ENCODE data around the gene HYI.
"Not testable (repeated sequence)": the region's sequence is repeated elsewhere in the genome, so short reads cannot be mapped to it uniquely, and the experiment has no call there.

HYI gene

DNA sequence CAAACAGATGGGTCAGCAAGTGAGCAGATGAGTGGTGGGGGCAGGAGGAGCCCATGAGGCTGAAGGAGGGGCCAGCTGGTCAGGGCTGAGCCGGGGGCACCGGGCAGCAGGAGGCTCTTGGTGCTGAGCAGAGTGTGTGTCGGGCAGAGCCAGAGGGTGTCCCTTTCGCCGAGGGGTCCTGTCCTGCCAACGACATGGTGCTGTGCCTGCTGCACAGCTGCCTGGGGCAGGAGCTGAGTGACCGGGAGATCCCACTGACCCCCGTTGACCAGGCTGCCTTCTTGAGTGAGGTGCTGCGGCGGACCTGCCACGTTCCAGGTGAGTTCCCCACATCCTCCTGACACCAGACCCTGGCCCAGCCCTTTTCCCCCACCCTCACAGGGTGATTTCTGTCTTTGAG, 27.5 kb downstream of the HYI start:
- DNase-seq: no peak

DNA sequence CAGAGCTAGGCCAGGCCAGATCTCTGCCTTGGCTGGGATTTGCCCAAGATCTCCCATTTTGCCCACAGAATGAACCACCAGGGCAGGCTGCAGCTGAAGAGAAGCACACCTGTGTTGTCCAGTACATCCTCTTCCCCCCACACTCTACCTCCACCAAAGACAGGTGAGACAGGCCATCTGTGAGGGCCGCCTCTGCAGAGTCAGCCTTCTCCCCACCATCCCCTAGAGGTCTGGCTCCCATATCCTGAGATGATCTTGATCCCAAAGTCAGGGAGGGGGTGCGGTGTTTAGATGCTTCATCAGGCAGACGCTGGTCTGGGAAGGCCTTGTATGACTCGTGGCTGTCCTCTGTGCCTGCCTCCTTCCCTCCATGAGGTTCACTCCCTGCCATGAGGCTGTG, 28.7 kb downstream of the HYI start:
- DNase-seq: no peak

DNA sequence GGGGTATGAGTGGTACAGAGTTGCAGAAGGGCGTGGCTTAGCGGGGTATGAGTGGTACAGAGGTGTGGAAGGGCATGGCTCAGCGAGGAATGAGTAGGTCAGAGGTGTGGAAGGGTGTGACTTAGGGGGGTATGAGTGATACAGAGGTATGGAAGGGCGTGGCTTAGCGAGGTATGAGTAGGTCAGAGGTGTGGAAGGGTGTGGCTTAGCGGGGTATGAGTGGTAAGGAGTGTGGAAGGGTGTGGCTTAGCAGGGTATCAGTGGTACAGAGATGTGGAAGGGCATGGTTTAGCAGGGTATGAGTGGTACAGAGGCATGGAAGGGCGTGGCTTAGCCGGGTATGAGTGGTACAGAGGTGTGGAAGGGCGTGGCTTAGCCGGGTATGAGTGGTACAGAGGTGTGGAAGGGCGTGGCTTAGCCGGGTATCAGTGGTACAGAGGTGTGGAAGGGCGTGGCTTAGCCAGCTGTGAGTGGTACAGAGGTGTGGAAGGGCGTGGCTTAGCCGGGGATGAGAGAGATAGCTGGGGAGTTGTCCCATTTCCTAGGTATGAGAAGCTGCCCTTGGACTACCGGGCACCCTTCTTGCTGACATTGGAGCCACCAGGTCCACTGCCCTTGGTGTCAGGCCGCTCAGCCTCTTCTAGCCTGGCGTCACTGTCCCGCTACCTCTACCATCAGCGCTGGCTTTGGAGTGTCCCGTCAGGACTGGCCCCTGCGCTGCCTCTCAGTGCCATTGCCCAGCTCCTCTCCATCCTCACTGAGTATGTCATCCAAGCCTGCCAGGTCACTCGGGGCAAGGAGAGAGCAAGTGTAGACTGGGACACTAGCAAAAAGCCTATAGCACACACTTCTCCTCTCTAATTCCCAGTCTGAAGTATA, 29.8 kb downstream of the HYI start:
- no peak for DNase-seq

DNA sequence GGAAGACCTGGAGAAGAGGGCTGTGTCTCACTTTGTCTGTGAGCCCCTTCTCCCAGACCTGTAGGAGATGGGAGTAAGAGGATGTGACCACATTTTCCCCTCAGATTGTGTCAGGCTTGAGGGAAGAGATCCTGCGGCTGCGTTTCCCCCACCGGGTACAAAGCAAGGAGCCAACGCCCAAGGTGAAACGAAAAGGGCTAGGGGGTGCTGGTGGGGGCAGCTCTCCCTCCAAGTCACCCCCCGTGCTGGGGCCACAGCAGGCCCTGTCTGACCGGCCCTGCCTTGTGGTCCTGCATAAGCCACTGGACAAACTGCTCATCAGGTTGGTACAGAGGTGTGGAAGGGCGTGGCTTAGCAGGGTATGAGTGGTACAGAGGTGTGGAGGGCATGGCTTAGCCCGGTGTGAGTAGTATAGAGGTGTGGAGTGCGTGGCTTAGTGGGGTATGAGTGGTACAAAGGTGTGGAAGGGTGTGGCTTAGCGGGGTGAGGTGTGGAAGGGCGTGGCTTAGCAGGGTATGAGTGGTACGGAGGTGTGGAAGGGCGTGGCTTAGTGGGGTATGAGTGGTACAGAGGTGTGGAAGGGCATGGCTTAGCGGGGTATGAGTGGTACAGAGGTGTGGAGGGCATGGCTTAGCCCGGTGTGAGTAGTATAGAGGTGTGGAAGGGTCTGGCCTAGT, 30.6 kb downstream of the HYI start:
- DNase-seq: no peak

DNA sequence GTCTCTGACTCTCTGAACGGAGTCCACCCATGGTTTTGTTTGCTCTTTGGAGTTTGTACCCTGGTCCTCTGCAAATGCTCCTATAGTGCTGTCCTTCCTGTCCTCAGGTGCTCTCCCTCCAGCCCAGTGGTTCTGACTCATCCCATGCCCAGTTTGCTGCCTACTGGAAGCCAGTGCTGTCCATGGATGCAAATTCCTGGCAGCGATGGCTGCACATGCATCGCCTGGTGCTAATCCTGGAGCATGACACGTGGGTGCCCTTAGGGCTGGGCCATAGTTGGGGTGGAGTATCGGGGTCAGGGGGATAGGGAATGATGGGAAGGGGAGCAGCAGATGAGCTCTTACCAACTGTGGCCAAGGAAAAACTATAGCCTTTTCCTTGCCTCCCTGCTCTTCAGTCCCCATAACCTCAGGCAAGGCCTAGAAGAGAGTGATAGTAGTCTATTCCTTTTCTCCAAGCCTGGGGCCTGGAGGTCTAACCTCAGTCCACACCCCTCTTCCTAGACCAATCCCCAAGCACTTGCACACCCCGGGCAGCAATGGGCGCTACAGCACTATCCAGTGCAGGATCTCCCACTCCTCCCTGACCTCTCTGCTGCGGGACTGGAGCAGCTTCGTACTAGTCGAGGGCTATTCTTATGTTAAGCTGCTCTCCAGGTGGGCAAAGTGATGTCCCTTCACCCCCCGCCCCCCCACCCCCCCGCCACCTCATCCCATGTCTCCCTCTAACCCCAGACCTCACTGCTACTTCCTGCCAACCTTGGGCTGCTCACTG, 31.6 kb downstream of the HYI start:
- DNase-seq: no peak

DNA sequence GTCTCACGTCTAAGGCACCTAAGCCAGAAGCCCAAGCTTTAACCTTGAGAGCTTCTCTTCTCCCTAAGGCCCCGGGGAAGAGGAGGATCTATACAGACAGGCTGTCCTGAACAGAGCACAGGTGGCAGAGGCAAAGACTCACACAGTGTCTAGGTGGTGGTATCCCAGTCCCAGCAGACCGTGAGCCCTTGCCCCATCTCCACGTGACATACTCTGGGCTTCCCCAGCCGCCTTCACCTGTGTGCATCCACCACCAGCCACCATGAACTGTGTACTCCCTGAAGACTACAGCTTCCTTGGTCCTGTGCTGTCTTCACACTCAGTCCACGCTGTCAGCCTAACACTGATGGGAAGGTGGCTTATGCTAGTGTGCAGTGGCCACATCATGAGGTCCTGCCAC, 32.3 kb downstream of the HYI start:
- no peak for DNase-seq

DNA sequence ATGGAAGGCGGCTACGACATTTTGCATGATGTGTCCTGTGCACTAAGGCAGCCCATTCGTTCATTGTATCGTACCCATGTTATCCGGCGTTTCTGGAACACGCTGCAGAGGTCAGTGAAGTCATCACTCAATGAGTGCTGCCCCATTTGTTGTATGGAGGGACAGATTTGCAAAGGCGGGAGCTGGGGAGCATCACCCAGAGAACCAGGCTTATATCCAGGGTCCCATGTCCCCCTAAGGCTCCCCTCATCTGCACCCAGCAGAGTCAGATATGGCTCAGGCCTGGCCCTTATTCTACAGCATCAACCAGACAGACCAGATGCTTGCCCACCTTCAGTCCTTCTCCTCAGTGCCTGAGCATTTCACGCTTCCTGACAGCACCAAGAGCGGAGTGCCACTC, 32.9 kb downstream of the HYI start:
- no peak for DNase-seq

DNA sequence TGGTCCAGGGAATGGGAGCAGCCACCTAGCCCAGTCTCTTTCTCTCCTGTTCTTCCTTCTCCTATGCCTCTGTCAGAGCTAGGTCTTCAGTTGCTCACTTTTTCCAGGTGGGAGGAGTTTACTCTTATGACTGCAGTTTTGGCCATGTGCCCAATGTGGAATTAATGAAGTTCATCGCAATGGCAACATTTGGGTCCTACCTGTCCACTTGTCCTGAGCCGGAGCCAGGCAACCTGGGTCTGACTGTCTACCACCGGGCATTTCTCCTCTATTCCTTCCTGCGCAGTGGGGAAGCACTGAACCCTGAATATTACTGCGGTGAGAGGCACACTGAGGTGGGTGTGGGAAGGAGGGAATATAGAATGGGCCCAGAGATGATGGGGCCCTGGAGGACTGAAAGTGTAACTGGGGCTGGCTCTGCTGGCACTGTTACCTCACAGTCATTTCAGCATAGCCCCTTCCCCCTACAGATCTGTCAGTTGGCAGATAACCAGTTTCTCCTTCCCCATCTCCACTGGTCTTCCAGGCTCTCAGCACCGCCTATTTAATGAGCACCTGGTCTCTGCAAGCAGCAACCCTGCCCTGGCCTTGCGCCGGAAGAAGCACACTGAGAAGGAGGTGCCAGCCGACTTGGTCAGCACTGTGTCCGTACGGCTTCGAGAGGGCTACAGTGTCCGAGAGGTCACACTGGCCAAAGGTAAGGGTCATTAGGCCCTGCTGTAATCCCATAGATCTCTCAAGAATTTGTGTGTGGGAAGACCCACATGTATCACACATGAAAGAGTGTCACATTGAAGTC, 33.9 kb downstream of the HYI start:
- no peak for DNase-seq

DNA sequence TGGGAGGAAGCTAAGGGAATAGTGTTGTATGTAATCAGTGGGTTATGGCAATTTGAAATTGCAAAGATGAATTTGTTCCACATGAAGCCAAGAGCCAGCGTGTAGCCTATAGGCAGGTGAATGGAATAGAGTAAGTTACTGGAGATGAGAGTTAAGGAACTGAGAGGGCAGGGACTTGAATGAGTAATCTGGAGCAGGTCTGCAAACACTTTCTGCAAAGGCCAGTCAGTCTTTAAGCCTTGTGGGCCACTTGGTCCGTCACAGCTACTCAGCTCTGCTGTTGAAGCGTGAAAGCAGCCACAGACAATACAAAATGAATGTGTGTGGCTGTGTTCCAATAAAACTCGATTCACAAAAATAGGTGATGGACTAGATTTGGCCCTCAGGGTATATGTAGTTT, 34.9 kb downstream of the HYI start:
- DNase-seq: no peak

DNA sequence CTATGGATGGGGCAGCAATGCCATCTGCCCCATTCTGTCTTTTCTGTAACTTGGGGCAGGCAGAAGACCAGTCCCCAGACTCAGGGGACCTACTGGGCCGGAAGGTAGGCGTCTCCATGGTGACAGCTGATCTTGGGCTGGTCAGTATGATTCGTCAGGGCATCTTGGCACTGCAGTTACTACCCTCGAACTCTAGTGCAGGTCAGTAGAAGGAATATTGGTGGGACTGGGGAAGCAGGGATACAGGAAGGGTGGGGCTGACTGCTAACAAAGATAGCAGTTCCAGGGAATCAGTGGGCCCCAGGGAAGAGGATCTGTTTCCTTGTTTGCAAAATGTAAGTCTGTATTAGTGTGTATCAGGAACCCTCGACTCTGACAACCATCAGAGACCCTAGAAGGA, 37.8 kb downstream of the HYI start:
- no peak for DNase-seq

DNA sequence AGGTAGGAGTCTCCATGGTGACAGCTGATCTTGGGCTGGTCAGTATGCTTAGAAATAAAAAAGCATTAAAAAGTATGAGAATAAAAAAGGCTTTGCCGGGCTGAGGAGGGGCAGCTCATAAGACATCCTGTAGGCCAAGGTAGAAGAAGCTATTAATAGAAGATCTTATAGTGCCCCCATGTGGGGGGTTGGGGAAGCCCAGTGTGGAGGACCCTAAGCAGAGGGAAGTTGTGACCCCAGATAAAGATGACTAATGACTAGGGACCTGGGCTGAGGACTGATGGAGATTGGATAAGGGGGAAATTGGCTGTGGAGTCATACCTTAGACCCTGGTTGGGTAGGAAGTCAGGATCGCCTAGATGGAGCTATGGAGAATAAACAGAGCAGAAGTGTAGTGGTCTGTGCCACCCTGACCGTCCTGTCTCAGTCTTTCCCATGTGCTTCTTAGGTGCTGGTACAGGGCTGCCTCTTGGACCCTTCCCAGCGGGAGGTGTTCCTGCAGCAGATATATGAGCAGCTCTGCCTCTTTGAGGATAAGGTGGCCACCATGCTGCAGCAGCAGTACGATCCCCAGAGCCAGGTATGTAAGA, 39.0 kb downstream of the HYI start:
- peak in 1 of 2 experiments; percentile 67 for DNase-seq

DNA sequence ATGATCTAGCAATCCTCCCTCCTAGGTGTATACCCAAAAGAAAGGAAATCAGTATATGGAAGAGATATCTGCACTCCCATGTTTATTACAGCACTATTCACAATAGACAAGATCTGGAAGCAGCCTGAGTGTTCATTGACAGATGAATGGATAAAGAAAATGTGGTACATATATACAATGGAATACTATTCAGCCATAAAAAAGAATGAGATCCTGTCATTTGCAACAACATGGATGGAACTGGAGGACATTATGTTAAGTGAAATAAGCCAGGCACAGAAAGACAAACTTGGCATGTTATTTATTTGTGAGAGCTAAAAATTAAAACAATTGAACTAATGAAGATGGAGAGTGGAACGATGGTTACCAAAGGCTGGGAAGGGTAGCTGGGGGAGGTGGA, 40.3 kb downstream of the HYI start:
- DNase-seq: not testable (repeated sequence)

DNA sequence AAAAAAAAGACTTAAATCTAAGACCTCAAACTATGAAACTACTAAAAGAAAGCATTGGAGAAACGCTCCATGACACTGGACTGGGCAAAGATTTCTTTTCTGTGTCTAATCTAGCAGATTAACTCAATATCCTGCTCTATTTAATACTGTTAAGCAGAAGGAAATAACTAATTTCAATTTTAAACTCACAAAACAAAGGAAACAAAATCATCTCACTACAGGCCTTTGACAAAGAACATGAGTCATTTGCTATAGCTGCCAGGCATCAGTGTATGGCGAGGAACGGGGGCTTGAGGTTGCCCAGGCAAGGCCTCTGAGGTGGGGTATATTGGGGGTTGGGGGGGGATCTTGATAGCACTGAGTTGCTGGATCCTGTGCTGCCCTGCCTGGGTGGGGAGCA, 43.2 kb downstream of the HYI start:
- DNase-seq: no peak

DNA sequence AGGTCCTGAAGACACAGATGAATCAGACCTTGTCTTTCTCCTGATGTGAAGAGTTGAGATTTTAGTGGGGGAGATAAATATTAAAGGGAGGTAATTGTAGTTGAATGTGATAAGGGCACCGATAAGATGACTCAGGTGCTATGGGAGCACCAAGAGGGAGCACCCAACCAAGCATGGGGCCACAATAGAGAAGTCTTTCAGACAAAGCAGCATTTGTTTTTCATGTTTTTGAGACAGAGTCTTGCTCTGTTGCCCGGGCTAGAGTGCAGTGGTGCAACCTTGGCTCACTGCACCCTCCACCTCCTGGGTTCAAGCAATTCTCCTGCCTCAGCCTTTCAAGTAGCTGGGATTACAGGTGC, 47.9 kb downstream of the HYI start:
- no peak for DNase-seq

DNA sequence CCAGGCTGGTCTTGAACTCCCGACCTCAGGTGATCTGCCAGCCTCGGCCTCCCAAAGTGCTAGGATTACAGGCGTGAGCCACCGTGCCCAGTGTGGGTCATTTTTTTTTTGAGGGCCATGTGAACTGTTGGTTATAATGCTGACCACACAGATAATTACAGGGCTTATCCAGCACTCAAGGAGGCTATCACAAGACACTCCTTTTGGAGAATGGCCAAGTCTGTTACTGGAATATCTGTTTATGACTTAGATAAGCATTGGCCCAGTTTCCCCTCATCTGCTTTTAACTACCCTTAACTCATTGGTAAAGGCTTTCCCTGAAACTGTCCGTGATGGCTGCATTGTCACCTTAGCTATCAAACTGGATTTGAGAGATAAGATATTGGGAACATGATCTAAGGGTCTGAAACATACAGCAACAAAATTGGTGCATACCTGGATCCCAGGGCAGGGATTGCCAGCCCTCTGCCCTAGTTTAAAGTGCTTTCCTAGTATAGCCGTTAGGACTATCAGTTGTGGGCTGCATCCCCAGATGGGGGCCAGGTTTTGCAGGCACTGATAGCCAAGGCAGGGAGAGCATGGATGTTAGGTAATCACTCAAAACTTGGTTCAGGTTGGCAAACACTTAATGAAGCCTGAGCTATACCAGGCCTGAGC, 48.4 kb downstream of the HYI start:
- no peak for DNase-seq

DNA sequence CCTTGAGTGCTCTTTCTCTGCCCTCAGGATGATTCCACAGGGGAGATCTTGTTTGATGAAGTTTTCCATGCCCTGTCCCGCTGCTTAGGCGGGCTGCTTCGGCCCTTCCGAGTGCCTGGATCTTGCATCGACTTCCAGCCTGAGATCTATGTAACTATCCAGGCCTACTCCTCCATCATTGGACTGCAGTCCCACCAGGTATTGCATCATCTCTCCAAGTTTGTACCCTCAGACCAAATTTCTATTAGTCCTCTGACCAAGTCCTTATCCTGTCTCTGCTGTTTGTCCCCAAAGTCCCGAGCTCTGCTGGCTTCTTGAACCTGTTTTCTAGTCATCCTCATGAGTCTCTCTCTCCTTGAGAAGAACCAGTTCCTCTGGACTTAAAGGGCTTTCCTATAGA, 49.4 kb downstream of the HYI start:
- DNase-seq: no peak

DNA sequence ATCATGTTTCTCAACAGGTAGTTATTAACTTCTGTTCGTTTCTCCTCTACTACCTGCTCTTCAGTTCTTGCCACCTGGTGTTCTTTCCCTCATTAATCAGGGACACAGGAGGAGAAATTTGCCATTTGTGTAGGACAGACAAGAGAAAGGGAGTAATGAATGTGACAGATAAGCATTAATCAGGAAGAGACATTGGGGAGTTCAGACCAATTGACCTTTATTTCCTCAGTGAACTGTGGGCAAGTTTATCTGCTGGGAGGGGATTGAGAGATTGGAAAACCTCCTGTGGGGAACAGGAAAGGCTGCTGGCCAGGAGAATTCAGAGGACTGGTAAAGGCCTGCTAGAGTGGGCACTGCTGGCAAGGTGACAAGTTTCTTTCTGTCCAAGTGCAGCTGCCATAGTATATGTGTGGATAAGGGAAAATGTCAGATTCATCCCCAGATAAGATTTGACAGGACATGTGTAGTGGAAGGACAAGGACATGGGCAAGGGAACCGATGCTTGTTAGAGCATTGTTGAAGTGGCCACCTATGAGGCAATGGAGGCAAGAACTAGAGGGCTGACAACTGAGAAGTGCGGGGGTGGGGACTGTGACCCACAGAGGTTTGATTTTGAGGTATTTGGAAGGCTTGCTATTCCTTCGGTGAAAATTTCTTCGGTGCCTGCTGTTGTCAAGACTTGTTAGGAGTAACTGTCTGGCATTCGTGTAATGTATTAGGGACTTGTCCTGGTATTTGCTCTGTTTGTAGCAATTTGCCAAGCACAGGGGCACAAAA, 51.5 kb downstream of the HYI start:
- DNase-seq: no peak
